Thyroid gland (tissue), 4 donors: ENCODE measurements around the gene RHBDL2. TPM values are rescaled to one million over a fixed set of nuclear protein-coding genes. Genes with fewer than 3 reads are reported as not detected.

Experiments used
- DNase-seq, 2 donors: peaks; one replicate each; pipeline ENCODE4 v3.0.0-alpha.2; 2019
- H3K27ac ChIP-seq, 3 donors: fragments of 200-600 bp; sonication (generic); 1 replicate in 2 of 3; 2 replicates in 1 of 3; pipeline ENCODE4 v1.5.1; 2016 to 2019; ENCODE audit warnings: mild to moderate bottlenecking in 1 of 3, moderate library complexity in 1 of 3
- H3K27me3 ChIP-seq: fragments of 200-600 bp; sonication (generic); one replicate; pipeline ENCODE4 v1.5.1; 2019
- H3K36me3 ChIP-seq, 2 donors: fragments of 200-600 bp; sonication (generic); one replicate each; pipeline ENCODE4 v1.5.1; 2016 to 2019
- H3K4me1 ChIP-seq, 2 donors: fragments of 200-600 bp; sonication (generic); one replicate each; pipeline ENCODE4 v1.5.1; 2017 to 2019
- H3K4me3 ChIP-seq, 3 donors: fragments of 200-600 bp; sonication (generic); replicated peaks in 1 of 3; 1 replicate in 2 of 3; 2 replicates in 1 of 3; pipeline ENCODE4 v1.5.1; 2016; ENCODE audit warnings: mild to moderate bottlenecking in 1 of 3
- H3K9me3 ChIP-seq: fragments of 200-600 bp; sonication (generic); one replicate; pipeline ENCODE4 v1.5.1; 2017
- CTCF ChIP-seq, 6 experiments: fragments of 200-600 bp in 3 of 6; fragments of 450-650 bp in 3 of 6; sonication (generic) in 3 of 6; IDR thresholded peaks; one replicate each; pipeline ENCODE4 v1.5.1; 2016 to 2019; ENCODE audit warnings: antibody characterized with exemption in 6 of 6, mild to moderate bottlenecking in 2 of 6, inconsistent platforms in 1 of 6, moderate library complexity in 1 of 6
- POLR2A ChIP-seq, 2 donors: fragments of 450-650 bp; IDR thresholded peaks; one replicate each; pipeline ENCODE4 v1.6.1; 2017; ENCODE audit warnings: antibody characterized with exemption in 2 of 2, mild to moderate bottlenecking in 2 of 2, moderate library complexity in 1 of 2
- WGBS, 2 donors: methylation state at CpG; one replicate each; pipeline ENCODE4 v1.1.5; 2017; 5-methylcytosine and 5-hydroxymethylcytosine counted together
- intact Hi-C: fragments of 100-400 bp; cut with DNase I; formaldehyde crosslinking; loops from one replicate; pipeline ENCODE4 v1.15.1; 2023
- total RNA-seq, 4 donors: library from RNA; depleted of rRNA; stranded (reverse); fragments of >200 nt; gene quantifications; one replicate each; pipeline ENCODE4 v1.2.3, GENCODE V29; 2016

The RHBDL2 gene
- total RNA-seq, 4 donors from 2014 or later, result not detected

- H3K4me1 ChIP-seq, result peaks cover 12 to 18% of the 10 kb centered on the region in 2 donors
- no peak for DNase-seq
- no peak overlapping the region for H3K4me3 ChIP-seq
- no peaks in the 10 kb centered on the region for H3K27me3 ChIP-seq
- 84 to 93% methylated on average over 2 of the region's 2 CpGs for WGBS, 2 donors
- no peaks in the 10 kb centered on the region for H3K36me3 ChIP-seq
- H3K27ac ChIP-seq, result no peak overlapping the region
- H3K9me3 ChIP-seq, result no peaks in the 10 kb centered on the region
- TF ChIP-seq CTCF (IDR thresholded peaks at IDR 0.05) (no peak), POLR2A (IDR thresholded peaks at IDR 0.05) (no peak)
- intact Hi-C loops, result loop anchor here (5.0 kb wide), 1 partner anchor 116 kb away; the partner anchor contains the start of gene AKIRIN1
These were observed 65.8 kb downstream of the RHBDL2 start for GRCh38 chr1:38875811-38876210.

- TF ChIP-seq CTCF (IDR thresholded peaks at IDR 0.05) (peak in 2 of 6 experiments; percentile 21 to 36), POLR2A (IDR thresholded peaks at IDR 0.05) (peak in 1 of 2 donors; percentile 74)
- Histone ChIP-seq H3K27ac (peak within 1 kb of the TSS; percentile 23 to 44 (median 41)), H3K36me3 (no peaks in the 10 kb centered on the region), H3K4me3 (peak within 1 kb of the TSS; percentile 5 to 71 (median 43)), H3K4me1 (peaks cover 12 to 18% of the 10 kb centered on the region in 2 donors), H3K27me3 (no peaks in the 10 kb centered on the region), H3K9me3 (no peaks in the 10 kb centered on the region)
- intact Hi-C loops, result loop anchor here (5.0 kb wide), 1 partner anchor 154 kb away; the partner anchor contains the start of gene NDUFS5
- 1% methylated on average over 15 to 26 of the region's 69 CpGs for WGBS, 2 donors
- peak; percentile 96 to 97 for DNase-seq
These were observed 68.3 kb downstream of the RHBDL2 start, which contains the start of gene MYCBP for GRCh38 chr1:38873027-38873969. Gene MYCBP, minus strand, starts transcription at chr1:38873348. Its CDS starts 43 bp downstream, at chr1:38873305.

- WGBS, 2 donors, result 8 to 12% methylated on average over 9 to 10 of the region's 25 CpGs
- H3K4me3 ChIP-seq, result peak overlapping the region; percentile 5 to 71 (median 25)
- H3K4me1 ChIP-seq, result peaks cover 12 to 18% of the 10 kb centered on the region in 2 donors
- H3K27me3 ChIP-seq, result no peaks in the 10 kb centered on the region
- no peaks in the 10 kb centered on the region for H3K36me3 ChIP-seq
- TF ChIP-seq CTCF (IDR thresholded peaks at IDR 0.05), result no peak
- no peak for TF ChIP-seq POLR2A (IDR thresholded peaks at IDR 0.05)
- peak in 1 of 2 donors; percentile 19 for DNase-seq
- no peaks in the 10 kb centered on the region for H3K9me3 ChIP-seq
- no peak overlapping the region for H3K27ac ChIP-seq
- intact Hi-C loops, result loop anchor here (5.0 kb wide), 1 partner anchor 155 kb away; the partner anchor contains the start of gene NDUFS5
These were observed 69.1 kb downstream of the RHBDL2 start for GRCh38 chr1:38872401-38873026.

- no peaks in the 10 kb centered on the region for H3K27me3 ChIP-seq
- 95% methylated on average over 8 of the region's 8 CpGs for WGBS, 2 donors
- H3K27ac ChIP-seq, result no peak overlapping the region
- intact Hi-C loops, result loop anchor here (5.0 kb wide), 1 partner anchor 156 kb away; the partner anchor contains the start of gene NDUFS5
- H3K36me3 ChIP-seq, result no peaks in the 10 kb centered on the region
- no peak for TF ChIP-seq POLR2A (IDR thresholded peaks at IDR 0.05)
- TF ChIP-seq CTCF (IDR thresholded peaks at IDR 0.05), result no peak
- no peaks in the 10 kb centered on the region for H3K9me3 ChIP-seq
- H3K4me3 ChIP-seq, result no peak overlapping the region
- peaks cover 12 to 18% of the 10 kb centered on the region in 2 donors for H3K4me1 ChIP-seq
- DNase-seq, result no peak
These were observed 70.6 kb downstream of the RHBDL2 start for GRCh38 chr1:38870996-38871395.
